Mesothelial cell of epicardium (in vitro differentiated cells): Measurements from ENCODE around the gene HGFAC. TPM values are rescaled to one million over a fixed set of nuclear protein-coding genes. Genes with fewer than 3 reads are reported as not detected.

Experiments
- DNase-seq, 2 experiments: peaks; one replicate each; pipeline ENCODE4 v3.0.0; 2021; ENCODE audit warnings: low spot score in 2 of 2; ENCODE audit not compliant: unreplicated experiment in 2 of 2
- H3K27ac Mint-ChIP-seq: 2 replicates; pipeline ENCODE4 v1.8.0; 2021; ENCODE audit warnings: mixed read lengths
- H3K27me3 Mint-ChIP-seq: 2 replicates; pipeline ENCODE4 v1.8.0; 2021; ENCODE audit warnings: low read depth, mixed read lengths
- H3K36me3 Mint-ChIP-seq: 2 replicates; pipeline ENCODE4 v1.8.0; 2021; ENCODE audit warnings: mixed read lengths
- H3K4me1 Mint-ChIP-seq: 2 replicates; pipeline ENCODE4 v1.8.0; 2021; ENCODE audit warnings: mixed read lengths
- H3K4me3 Mint-ChIP-seq: 2 replicates; pipeline ENCODE4 v1.8.0; 2021; ENCODE audit warnings: mild to moderate bottlenecking, moderate library complexity, mixed read lengths
- H3K9me3 Mint-ChIP-seq: 2 replicates; pipeline ENCODE4 v1.8.0; 2021; ENCODE audit warnings: mixed read lengths
- total RNA-seq: library from RNA; stranded (reverse); gene quantifications from 3 replicates; pipeline ENCODE4 v1.2.1, GENCODE V29; 2021
- TF ChIP-seq, protein P1 (sequence below): fragments of 200-600 bp; sonication (generic); IDR thresholded peaks from one replicate; pipeline ENCODE4 v1.5.0; 2021; ENCODE audit warnings: antibody characterized with exemption; ENCODE audit not compliant: unreplicated experiment

Gene HGFAC
- total RNA-seq, 1 donor from 2014 or later = 2.5 TPM

DNA sequence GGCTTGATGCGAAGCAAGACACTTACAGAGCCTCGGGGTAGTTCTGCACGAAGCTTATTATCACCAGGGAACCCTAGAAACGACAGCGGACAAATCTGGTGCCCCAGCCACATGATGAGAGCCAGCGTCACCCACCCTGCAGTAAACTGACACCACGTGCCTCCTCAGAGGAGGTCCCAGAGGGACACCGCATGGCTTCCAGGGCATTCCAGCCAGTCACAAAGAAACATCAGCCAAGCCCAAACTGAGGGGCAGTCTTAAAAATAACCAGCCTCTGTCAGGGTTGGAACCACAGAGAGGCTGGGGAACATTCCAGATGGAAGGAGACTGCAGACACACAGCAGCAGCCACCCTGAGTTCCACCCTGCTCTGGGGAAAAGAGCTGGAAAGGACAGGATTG lies 36.6 kb upstream of the HGFAC start:
- no peaks in the 10 kb centered on the region for H3K27me3 Mint-ChIP-seq
- H3K4me3 Mint-ChIP-seq = no peak overlapping the region
- no peak overlapping the region for H3K27ac Mint-ChIP-seq
- DNase-seq = no peak
- peaks cover 7% of the 10 kb centered on the region for H3K9me3 Mint-ChIP-seq
- H3K4me1 Mint-ChIP-seq = peaks cover 6% of the 10 kb centered on the region
- TF ChIP-seq, protein P1, sequence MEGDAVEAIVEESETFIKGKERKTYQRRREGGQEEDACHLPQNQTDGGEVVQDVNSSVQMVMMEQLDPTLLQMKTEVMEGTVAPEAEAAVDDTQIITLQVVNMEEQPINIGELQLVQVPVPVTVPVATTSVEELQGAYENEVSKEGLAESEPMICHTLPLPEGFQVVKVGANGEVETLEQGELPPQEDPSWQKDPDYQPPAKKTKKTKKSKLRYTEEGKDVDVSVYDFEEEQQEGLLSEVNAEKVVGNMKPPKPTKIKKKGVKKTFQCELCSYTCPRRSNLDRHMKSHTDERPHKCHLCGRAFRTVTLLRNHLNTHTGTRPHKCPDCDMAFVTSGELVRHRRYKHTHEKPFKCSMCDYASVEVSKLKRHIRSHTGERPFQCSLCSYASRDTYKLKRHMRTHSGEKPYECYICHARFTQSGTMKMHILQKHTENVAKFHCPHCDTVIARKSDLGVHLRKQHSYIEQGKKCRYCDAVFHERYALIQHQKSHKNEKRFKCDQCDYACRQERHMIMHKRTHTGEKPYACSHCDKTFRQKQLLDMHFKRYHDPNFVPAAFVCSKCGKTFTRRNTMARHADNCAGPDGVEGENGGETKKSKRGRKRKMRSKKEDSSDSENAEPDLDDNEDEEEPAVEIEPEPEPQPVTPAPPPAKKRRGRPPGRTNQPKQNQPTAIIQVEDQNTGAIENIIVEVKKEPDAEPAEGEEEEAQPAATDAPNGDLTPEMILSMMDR = no peak
- H3K36me3 Mint-ChIP-seq = peaks cover 28% of the 10 kb centered on the region

DNA sequence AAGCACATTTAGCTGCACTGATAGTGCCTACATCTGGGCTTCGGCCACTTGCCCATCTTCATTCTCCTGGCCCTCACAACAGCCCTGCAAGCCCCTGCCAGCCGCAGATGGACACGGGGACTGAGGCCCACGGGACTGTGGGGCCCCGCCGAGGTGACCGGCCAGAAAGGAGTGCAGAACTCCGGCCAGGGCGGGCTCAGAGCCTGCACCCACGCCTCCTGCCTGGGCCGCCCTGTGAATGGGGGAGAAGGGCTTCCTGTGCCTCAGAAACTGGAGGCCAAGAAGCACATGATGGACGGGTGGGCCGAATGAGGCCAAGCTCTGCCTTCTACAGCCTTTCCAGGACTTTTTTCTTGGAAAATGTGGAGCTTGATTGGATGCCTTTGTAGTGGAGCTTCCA lies 35.7 kb upstream of the HGFAC start:
- no peak overlapping the region for H3K4me3 Mint-ChIP-seq
- TF ChIP-seq, protein P1 = no peak
- peaks cover 6% of the 10 kb centered on the region for H3K9me3 Mint-ChIP-seq
- H3K27me3 Mint-ChIP-seq = no peaks in the 10 kb centered on the region
- peaks cover 27% of the 10 kb centered on the region for H3K36me3 Mint-ChIP-seq
- no peak for DNase-seq
- peaks cover 6% of the 10 kb centered on the region for H3K4me1 Mint-ChIP-seq
- H3K27ac Mint-ChIP-seq = no peak overlapping the region

DNA sequence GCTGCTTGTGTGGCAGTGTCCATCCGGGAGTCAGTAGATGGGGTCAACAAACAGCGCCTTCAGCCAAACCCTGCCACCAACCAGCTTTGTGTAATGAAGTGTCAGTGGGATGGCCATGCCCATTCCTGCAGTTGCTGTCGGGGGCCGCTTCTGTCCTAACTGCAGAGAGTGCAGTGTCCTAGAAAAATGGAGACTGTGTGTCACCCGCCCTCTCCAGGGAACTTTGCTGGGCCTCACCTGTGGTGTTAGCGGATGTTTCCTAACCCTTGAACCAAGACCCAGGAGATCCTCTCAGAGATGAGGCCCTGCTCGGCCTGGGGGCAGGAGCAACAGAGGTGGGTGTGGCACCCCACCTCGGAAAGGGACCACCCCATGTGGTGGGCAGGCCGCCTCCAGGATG lies 35.3 kb upstream of the HGFAC start:
- Mint-ChIP-seq H3K9me3 (peaks cover 6% of the 10 kb centered on the region), H3K36me3 (peaks cover 25% of the 10 kb centered on the region), H3K27ac (no peak overlapping the region), H3K27me3 (no peaks in the 10 kb centered on the region), H3K4me3 (no peak overlapping the region), H3K4me1 (peaks cover 6% of the 10 kb centered on the region)
- TF ChIP-seq, protein P1 = no peak
- DNase-seq = no peak

DNA sequence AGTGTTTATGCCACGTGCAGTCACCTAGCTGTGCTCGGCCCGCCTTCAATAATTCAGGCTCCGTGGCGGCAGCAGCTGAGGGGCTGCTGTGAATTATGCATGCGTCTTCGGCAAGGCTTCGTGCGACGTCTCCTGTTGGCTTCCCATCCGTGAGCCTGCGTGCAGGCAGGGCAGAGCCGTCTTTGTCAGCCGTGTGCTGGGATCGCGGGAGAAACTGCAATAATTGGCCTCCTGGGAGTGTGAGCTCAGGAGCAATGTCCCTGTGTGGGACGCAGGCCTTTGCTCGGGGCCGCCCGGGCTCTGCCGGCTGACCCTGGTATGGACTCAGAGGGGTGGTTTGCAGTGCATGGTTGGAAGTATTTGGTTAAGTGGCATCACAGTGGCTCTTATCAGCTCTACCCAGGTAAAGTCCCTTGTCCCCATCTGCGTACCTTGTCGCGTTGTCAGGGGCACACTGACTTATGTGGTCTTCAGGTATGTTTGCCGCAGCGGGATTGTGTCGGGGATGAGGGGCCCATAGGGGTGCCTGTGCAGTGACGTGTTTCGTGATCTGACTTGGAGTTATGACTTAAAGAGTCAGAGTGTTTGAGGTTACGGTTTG lies 34.5 kb upstream of the HGFAC start:
- peaks cover 6% of the 10 kb centered on the region for H3K4me1 Mint-ChIP-seq
- DNase-seq = no peak
- H3K9me3 Mint-ChIP-seq = peaks cover 6% of the 10 kb centered on the region
- TF ChIP-seq, protein P1 = no peak
- no peak overlapping the region for H3K27ac Mint-ChIP-seq
- H3K36me3 Mint-ChIP-seq = peaks cover 22% of the 10 kb centered on the region
- H3K27me3 Mint-ChIP-seq = no peaks in the 10 kb centered on the region
- no peak overlapping the region for H3K4me3 Mint-ChIP-seq

DNA sequence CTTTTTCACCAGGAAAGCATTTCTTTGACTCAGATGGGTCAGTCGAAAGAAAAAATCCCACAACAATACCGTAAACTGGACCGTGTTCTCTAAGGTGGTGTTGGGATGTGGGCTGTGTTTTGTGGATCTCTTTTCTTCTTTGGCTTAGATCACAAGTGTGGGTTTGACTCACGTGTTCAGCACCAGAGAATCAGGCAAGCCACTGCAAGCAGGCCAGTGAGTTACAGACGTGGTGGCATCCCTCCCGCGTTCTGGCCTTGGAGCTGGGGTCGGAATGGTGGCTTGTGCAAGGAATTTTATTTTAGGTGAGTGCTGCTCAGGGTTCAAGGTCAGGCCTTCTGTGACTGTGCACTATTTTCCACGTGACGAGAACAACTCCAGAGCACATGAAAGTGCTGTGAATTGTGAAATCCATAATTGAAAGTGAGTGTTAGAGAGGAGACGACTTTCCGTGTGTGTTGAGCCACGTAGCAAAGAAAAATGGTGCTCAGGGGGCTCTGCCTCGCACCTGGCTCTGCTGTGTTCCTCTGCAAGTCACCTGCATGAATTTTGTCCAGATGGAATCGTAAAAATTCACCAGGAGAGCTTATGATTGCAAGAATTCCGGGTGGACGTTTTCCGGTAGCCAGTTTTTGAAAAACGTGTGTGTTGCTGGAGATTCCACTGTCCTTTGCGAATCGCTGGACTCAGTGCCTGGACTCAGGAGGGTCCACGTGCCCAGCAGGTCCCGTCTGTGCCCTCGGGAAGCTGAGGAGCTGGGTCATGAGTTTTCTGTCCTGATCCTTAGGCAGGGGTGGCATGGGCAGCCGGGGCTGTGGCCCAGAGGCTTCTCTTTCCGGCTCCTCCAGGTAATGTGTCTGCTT lies 33.6 kb upstream of the HGFAC start:
- H3K4me1 Mint-ChIP-seq = peaks cover 6% of the 10 kb centered on the region
- H3K36me3 Mint-ChIP-seq = peaks cover 18% of the 10 kb centered on the region
- no peak for DNase-seq
- peaks cover 6% of the 10 kb centered on the region for H3K9me3 Mint-ChIP-seq
- TF ChIP-seq, protein P1 = no peak
- no peak overlapping the region for H3K4me3 Mint-ChIP-seq
- H3K27ac Mint-ChIP-seq = no peak overlapping the region
- H3K27me3 Mint-ChIP-seq = no peaks in the 10 kb centered on the region
